GM23338 (cell line): ENCODE measurements around the gene CHMP6. TPM values are rescaled to one million over a fixed set of nuclear protein-coding genes. Genes with fewer than 3 reads are reported as not detected.

Source experiments
- ATAC-seq: fragments of 200-7000 bp; cut with Tn5 transposase; 3 replicates; pipeline ENCODE4 v1.9.1; 2020
- DNase-seq: peaks from one replicate; pipeline ENCODE4 v3.0.0-alpha.2; 2015; ENCODE audit warnings: low spot score
- H2AFZ ChIP-seq: fragments of 200-600 bp; sonication (generic); 2 replicates; pipeline ENCODE4 v1.8.0; 2016; ENCODE audit warnings: antibody characterized with exemption, mild to moderate bottlenecking, moderate library complexity
- H3F3A ChIP-seq: fragments of 200-600 bp; sonication (generic); replicated peaks from 2 replicates; pipeline ENCODE4 v1.8.0; 2017; ENCODE audit warnings: antibody characterized with exemption, mixed run types, low read depth
- H3K27ac ChIP-seq: fragments of 200-600 bp; sonication (generic); 2 replicates; pipeline ENCODE4 v1.6.1; 2016; ENCODE audit warnings: low read depth
- H3K27me3 ChIP-seq: fragments of 200-600 bp; sonication (generic); 2 replicates; pipeline ENCODE4 v1.8.0; 2016; ENCODE audit warnings: mild to moderate bottlenecking, mixed run types, moderate library complexity; ENCODE audit not compliant: insufficient read depth
- H3K36me3 ChIP-seq: fragments of 200-600 bp; sonication (generic); 2 replicates; pipeline ENCODE4 v1.8.0; 2016; ENCODE audit warnings: mild to moderate bottlenecking; ENCODE audit not compliant: insufficient read depth
- H3K4me1 ChIP-seq: fragments of 200-600 bp; sonication (generic); 2 replicates; pipeline ENCODE4 v1.8.0; 2016; ENCODE audit warnings: mild to moderate bottlenecking, moderate library complexity; ENCODE audit not compliant: insufficient read depth
- H3K4me2 ChIP-seq: fragments of 200-600 bp; sonication (generic); 2 replicates; pipeline ENCODE4 v1.7.1; 2017; ENCODE audit warnings: mixed run types
- H3K4me3 ChIP-seq: fragments of 200-600 bp; sonication (generic); 2 replicates; pipeline ENCODE4 v1.6.1; 2016; ENCODE audit warnings: mixed run types
- H3K79me2 ChIP-seq: fragments of 200-600 bp; sonication (generic); replicated peaks from 2 replicates; pipeline ENCODE4 v1.8.0; 2017; ENCODE audit warnings: mild to moderate bottlenecking; ENCODE audit not compliant: insufficient read depth
- H3K9me2 ChIP-seq: fragments of 200-600 bp; sonication (generic); 2 replicates; pipeline ENCODE4 v1.8.0; 2017; ENCODE audit not compliant: insufficient read depth
- H4K20me1 ChIP-seq: fragments of 200-600 bp; sonication (generic); replicated peaks from 2 replicates; pipeline ENCODE4 v1.8.0; 2017; ENCODE audit warnings: mild to moderate bottlenecking; ENCODE audit not compliant: insufficient read depth
- H3K27ac Mint-ChIP-seq: 2 replicates; pipeline ENCODE4 v1.8.0; 2020; ENCODE audit warnings: inconsistent platforms, mild to moderate bottlenecking, moderate library complexity, mixed read lengths
- H3K27me3 Mint-ChIP-seq: 3 replicates; pipeline ENCODE4 v1.8.0; 2022; ENCODE audit warnings: low read depth, mild to moderate bottlenecking, moderate library complexity, mixed read lengths, inconsistent platforms; ENCODE audit not compliant: insufficient read depth, poor library complexity
- H3K36me3 Mint-ChIP-seq: 3 replicates; pipeline ENCODE4 v1.8.0; 2021; ENCODE audit warnings: low read depth, mild to moderate bottlenecking, inconsistent platforms, moderate library complexity, mixed read lengths
- H3K4me1 Mint-ChIP-seq: 3 replicates; pipeline ENCODE4 v1.8.0; 2020; ENCODE audit warnings: mild to moderate bottlenecking, inconsistent platforms, mixed read lengths
- H3K4me3 Mint-ChIP-seq: 3 replicates; pipeline ENCODE4 v1.8.0; 2021; ENCODE audit warnings: moderate library complexity, mild to moderate bottlenecking, inconsistent platforms, mixed read lengths
- H3K9me3 Mint-ChIP-seq: 3 replicates; pipeline ENCODE4 v1.8.0; 2020; ENCODE audit warnings: moderate library complexity, mild to moderate bottlenecking, inconsistent platforms, mixed read lengths
- CREB1 ChIP-seq: fragments of 250-450 bp; sonication (Bioruptor Pico); IDR thresholded peaks from 2 replicates; pipeline ENCODE4 v1.5.0; 2020; ENCODE audit warnings: low read depth, mild to moderate bottlenecking, moderate library complexity
- CTCF ChIP-seq, 2 experiments: fragments of 200-600 bp in 1 of 2; sonication (generic) in 1 of 2; conservative IDR thresholded peaks; 2 replicates each; pipeline versions ENCODE4 v1.5.1 to v1.6.1; 2016 to 2017; ENCODE audit warnings: antibody characterized with exemption in 2 of 2, low read depth in 2 of 2, mild to moderate bottlenecking in 2 of 2, moderate library complexity in 1 of 2
- ETS1 ChIP-seq: IDR thresholded peaks from 2 replicates; pipeline ENCODE4 v1.6.1; 2016; ENCODE audit warnings: antibody characterized with exemption
- EZH2 ChIP-seq: fragments of 200-600 bp; sonication (generic); IDR thresholded peaks from one replicate; pipeline ENCODE4 v1.8.0; 2017; ENCODE audit warnings: antibody characterized with exemption, mild to moderate bottlenecking, low read depth; ENCODE audit not compliant: unreplicated experiment
- EZH2phosphoT487 ChIP-seq: fragments of 200-600 bp; sonication (generic); IDR thresholded peaks from one replicate; pipeline ENCODE4 v1.8.1; 2018; ENCODE audit warnings: antibody characterized with exemption; ENCODE audit not compliant: unreplicated experiment
- JUNB ChIP-seq: IDR thresholded peaks from one replicate; pipeline ENCODE4 v1.6.1; 2016; ENCODE audit warnings: antibody characterized with exemption; ENCODE audit not compliant: unreplicated experiment
- NANOG ChIP-seq: IDR thresholded peaks from 2 replicates; pipeline ENCODE4 v1.6.1; 2016; ENCODE audit warnings: antibody characterized with exemption, borderline replicate concordance
- POLR2AphosphoS5 ChIP-seq: IDR thresholded peaks from 2 replicates; pipeline ENCODE4 v1.6.1; 2016; ENCODE audit warnings: antibody characterized with exemption, low read depth
- REST ChIP-seq: IDR thresholded peaks from one replicate; pipeline ENCODE4 v1.6.1; 2018; ENCODE audit warnings: antibody characterized with exemption; ENCODE audit not compliant: unreplicated experiment
- STAT1 ChIP-seq: IDR thresholded peaks from one replicate; pipeline ENCODE4 v1.6.1; 2016; ENCODE audit warnings: antibody characterized with exemption; ENCODE audit not compliant: unreplicated experiment
- ZNF114 ChIP-seq: fragments of 250-450 bp; sonication (Bioruptor Pico); IDR thresholded peaks from 2 replicates; pipeline ENCODE4 v1.5.0; 2020; ENCODE audit warnings: mild to moderate bottlenecking, moderate library complexity
- ZNF331 ChIP-seq: fragments of 250-450 bp; sonication (Bioruptor Pico); IDR thresholded peaks from 2 replicates; pipeline ENCODE4 v1.5.0; 2020; ENCODE audit warnings: low read depth, mild to moderate bottlenecking, moderate library complexity
- ZNF462 ChIP-seq: fragments of 250-450 bp; sonication (Bioruptor Pico); IDR thresholded peaks from 2 replicates; pipeline ENCODE4 v1.5.0; 2020; ENCODE audit warnings: mild to moderate bottlenecking, moderate library complexity
- polyA plus RNA-seq: library from polyadenylated mRNA; unstranded; fragments of >200 nt; fragmentation: Nextera tagmentation; extraction: Ambion mirVana; gene quantifications from 2 replicates; pipeline ENCODE4 v1.2.1, GENCODE V29; 2016
- total RNA-seq: library from RNA; depleted of rRNA; stranded (reverse); fragments of >200 nt; shearing (Covaris generic); gene quantifications from 2 replicates; pipeline ENCODE4 v1.2.3, GENCODE V29; 2014

Gene CHMP6
- total and polyA plus RNA-seq, 2 experiments from 2014 or later = 12.3 to 14.0 TPM

- H3K4me2 ChIP-seq = no peak overlapping the region
- Mint-ChIP-seq H3K9me3 (no peaks in the 10 kb centered on the region; the same call in 2 of the 3 replicates), H3K4me1 (peaks cover 6% of the 10 kb centered on the region; the same call in 2 of the 3 replicates), H3K4me3 (no peak overlapping the region), H3K27ac (no peak overlapping the region), H3K27me3 (peaks cover 7% of the 10 kb centered on the region), H3K36me3 (peaks cover 4% of the 10 kb centered on the region; the same call in 1 of the 3 replicates)
- no peaks in the 10 kb centered on the region for H3K36me3 ChIP-seq
- ATAC-seq (no peak; the same call in 2 of the 3 replicates), DNase-seq (no peak)
- no peaks in the 10 kb centered on the region for H3F3A ChIP-seq
- H4K20me1 ChIP-seq = no peaks in the 10 kb centered on the region
- H3K4me3 ChIP-seq = no peak overlapping the region
- no peaks in the 10 kb centered on the region for H3K79me2 ChIP-seq
- H3K27me3 ChIP-seq = no peaks in the 10 kb centered on the region
- H3K27ac ChIP-seq = no peak overlapping the region
- no peaks in the 10 kb centered on the region for H3K4me1 ChIP-seq
- no peaks in the 10 kb centered on the region for H3K9me2 ChIP-seq
- TF ChIP-seq ZNF462 (CRISPR knock-in tag) (no peak), CREB1 (CRISPR knock-in tag) (no peak), EZH2 (no peak), CTCF (conservative IDR thresholded peaks at IDR 0.05; ENCODE audit: low read depth in 2 of 2) (no peak), REST (no peak), ETS1 (no peak), ZNF331 (CRISPR knock-in tag) (no peak), STAT1 (no peak), POLR2AphosphoS5 (no peak), EZH2phosphoT487 (no peak), JUNB (no peak), NANOG (no peak), ZNF114 (no peak)
- no peak overlapping the region for H2AFZ ChIP-seq
Measured at GRCh38 chr17:80964544-80964856, 27.1 kb upstream of the CHMP6 start.
